Keratinocyte (primary cell): ENCODE results near the gene BRCA1. TPM values are rescaled to one million over a fixed set of nuclear protein-coding genes. Genes with fewer than 3 reads are reported as not detected.

ENCODE experiments used
- DNase-seq: peaks from one replicate; pipeline ENCODE4 v3.0.0-alpha.2; 2011; ENCODE audit warnings: low read depth, missing footprints, low spot score
- FAIRE-seq: peaks from 2 replicates; lab custom pipeline; 2011; peaks lifted over from hg19 to GRCh38; lab: Jason Lieb, UNC
- H2AFZ ChIP-seq: 2 replicates; pipeline ENCODE4 v1.6.0; 2012; ENCODE audit warnings: low read length, control low read depth, inconsistent platforms; ENCODE audit not compliant: control insufficient read depth
- H3K27ac ChIP-seq: 2 replicates; pipeline ENCODE4 v1.5.1; 2011; ENCODE audit warnings: low read length; ENCODE audit not compliant: control insufficient read depth, insufficient read depth
- H3K27me3 ChIP-seq: 3 replicates; pipeline ENCODE4 v1.6.0; 2011; ENCODE audit warnings: low read length; ENCODE audit not compliant: control insufficient read depth, insufficient read depth; ENCODE audit errors: extremely low read depth
- H3K36me3 ChIP-seq, 2 experiments: 2 replicates in 1 of 2; 3 replicates in 1 of 2; pipeline ENCODE4 v1.5.1; 2011; ENCODE audit warnings: low read length in 2 of 2, mild to moderate bottlenecking in 1 of 2; ENCODE audit not compliant: control insufficient read depth in 2 of 2, insufficient read depth in 2 of 2; ENCODE audit errors: extremely low read depth in 1 of 2
- H3K4me1 ChIP-seq: 3 replicates; pipeline ENCODE4 v1.5.1; 2011; ENCODE audit warnings: low read length; ENCODE audit not compliant: control insufficient read depth, insufficient read depth; ENCODE audit errors: extremely low read depth
- H3K4me2 ChIP-seq: 3 replicates; pipeline ENCODE4 v1.6.0; 2011; ENCODE audit warnings: low read depth, low read length; ENCODE audit not compliant: control insufficient read depth, insufficient read depth; ENCODE audit errors: extremely low read depth
- H3K4me3 ChIP-seq, 3 experiments: fragments of 200-600 bp in 1 of 3; sonication (generic) in 1 of 3; 2 replicates in 2 of 3; 3 replicates in 1 of 3; pipeline ENCODE4 v1.5.1; 2011 to 2016; ENCODE audit warnings: low read length in 3 of 3, mild to moderate bottlenecking in 3 of 3, control low read depth in 2 of 3, inconsistent platforms in 1 of 3, low read depth in 1 of 3, mixed read lengths in 1 of 3, mixed run types in 1 of 3, moderate library complexity in 1 of 3; ENCODE audit not compliant: control insufficient read depth in 2 of 3, insufficient read depth in 2 of 3; ENCODE audit errors: extremely low read depth in 1 of 3
- H3K79me2 ChIP-seq: 2 replicates; pipeline ENCODE4 v1.6.0; 2012; ENCODE audit warnings: low read length; ENCODE audit not compliant: control insufficient read depth, insufficient read depth
- H3K9ac ChIP-seq: 3 replicates; pipeline ENCODE4 v1.6.0; 2011; ENCODE audit warnings: low read length; ENCODE audit not compliant: control insufficient read depth, insufficient read depth; ENCODE audit errors: extremely low read depth
- H3K9me1 ChIP-seq: 3 replicates; pipeline ENCODE4 v1.6.0; 2011; ENCODE audit warnings: low read length; ENCODE audit not compliant: control insufficient read depth, insufficient read depth; ENCODE audit errors: extremely low read depth
- H3K9me3 ChIP-seq: 2 replicates; pipeline ENCODE4 v1.5.1; 2012; ENCODE audit warnings: low read depth, low read length; ENCODE audit not compliant: control insufficient read depth
- H4K20me1 ChIP-seq: 3 replicates; pipeline ENCODE4 v1.6.0; 2011; ENCODE audit warnings: low read length; ENCODE audit not compliant: control insufficient read depth, insufficient read depth; ENCODE audit errors: extremely low read depth
- EZH2 ChIP-seq: IDR thresholded peaks from one replicate; pipeline ENCODE4 v1.6.1; 2012; ENCODE audit warnings: inconsistent platforms, mild to moderate bottlenecking, low read length, moderate library complexity
- dilution Hi-C: fragments of 300-500 bp; cut with MboI; formaldehyde crosslinking; loops from one replicate; pipeline ENCODE4 v1.7.0; 2020; ENCODE audit warnings: low sequenced_read_pairs; ENCODE audit not compliant: extremely low pct_ligation_motif_present
- polyA plus RNA-seq, 5 experiments: library from polyadenylated mRNA; depleted of rRNA in 3 of 5; stranded (reverse) in 3 of 5; stranded (forward) in 1 of 5; unstranded in 1 of 5; fragments of >200 nt; gene quantifications; 1 replicate in 1 of 5; 2 replicates in 3 of 5; 3 replicates in 1 of 5; pipeline versions ENCODE4 v1.2.1 to v1.2.3, GENCODE V29; 2011 to 2012; ENCODE audit warnings: missing spikeins in 2 of 5, low read depth in 1 of 5, low replicate concordance in 1 of 5
- TF ChIP-seq, protein P1 (sequence below), 3 experiments: IDR thresholded peaks in 1 of 3; conservative IDR thresholded peaks in 1 of 3; optimal IDR thresholded peaks in 1 of 3; 2 replicates in 2 of 3; 3 replicates in 1 of 3; pipeline versions ENCODE3 to v1.5.1; 2011; ENCODE audit warnings: low read length in 3 of 3, mild to moderate bottlenecking in 3 of 3, moderate library complexity in 2 of 3, control low read depth in 1 of 3, inconsistent platforms in 1 of 3; ENCODE audit not compliant: insufficient read depth in 2 of 3; ENCODE audit errors: extremely low read depth in 1 of 3

The BRCA1 gene
- polyA plus RNA-seq, 1 donor (not counting 4 experiments of a cell fraction or from before 2014, with no cell fraction given): 17.2 TPM

DNA sequence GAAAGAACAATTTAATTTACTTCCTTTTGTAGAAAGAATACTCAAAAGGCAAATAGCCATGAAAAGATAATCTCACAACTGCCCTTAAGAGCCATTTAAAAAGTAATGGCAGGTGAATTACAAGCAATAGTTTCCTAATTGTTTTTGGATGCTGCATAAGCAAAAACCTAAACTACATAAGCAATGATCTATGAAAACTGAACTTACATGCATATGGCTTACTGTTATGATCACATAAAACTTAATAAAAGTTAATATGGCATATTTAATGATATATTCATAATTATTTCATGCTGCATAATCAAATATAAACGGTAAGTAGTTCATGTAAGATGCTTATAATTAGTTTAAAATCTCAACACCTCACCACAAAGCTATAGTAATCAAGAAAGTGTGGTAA, 18.6 kb downstream of the BRCA1 start:
- H3K36me3 ChIP-seq: peaks cover 0 to 4% of the 10 kb centered on the region in 2 experiments
- TF ChIP-seq EZH2: no peak
- TF ChIP-seq, protein P1, sequence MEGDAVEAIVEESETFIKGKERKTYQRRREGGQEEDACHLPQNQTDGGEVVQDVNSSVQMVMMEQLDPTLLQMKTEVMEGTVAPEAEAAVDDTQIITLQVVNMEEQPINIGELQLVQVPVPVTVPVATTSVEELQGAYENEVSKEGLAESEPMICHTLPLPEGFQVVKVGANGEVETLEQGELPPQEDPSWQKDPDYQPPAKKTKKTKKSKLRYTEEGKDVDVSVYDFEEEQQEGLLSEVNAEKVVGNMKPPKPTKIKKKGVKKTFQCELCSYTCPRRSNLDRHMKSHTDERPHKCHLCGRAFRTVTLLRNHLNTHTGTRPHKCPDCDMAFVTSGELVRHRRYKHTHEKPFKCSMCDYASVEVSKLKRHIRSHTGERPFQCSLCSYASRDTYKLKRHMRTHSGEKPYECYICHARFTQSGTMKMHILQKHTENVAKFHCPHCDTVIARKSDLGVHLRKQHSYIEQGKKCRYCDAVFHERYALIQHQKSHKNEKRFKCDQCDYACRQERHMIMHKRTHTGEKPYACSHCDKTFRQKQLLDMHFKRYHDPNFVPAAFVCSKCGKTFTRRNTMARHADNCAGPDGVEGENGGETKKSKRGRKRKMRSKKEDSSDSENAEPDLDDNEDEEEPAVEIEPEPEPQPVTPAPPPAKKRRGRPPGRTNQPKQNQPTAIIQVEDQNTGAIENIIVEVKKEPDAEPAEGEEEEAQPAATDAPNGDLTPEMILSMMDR (optimal IDR thresholded peaks at IDR 0.05 in 1 of 3, IDR thresholded peaks at IDR 0.05 in 1 of 3, conservative IDR thresholded peaks at IDR 0.05 in 1 of 3; ENCODE audit: extremely low read depth in 1 of 3, insufficient read depth in 2 of 3, low read length in 3 of 3): no peak
- no peak overlapping the region for H3K27ac ChIP-seq
- no peaks in the 10 kb centered on the region for H3K4me1 ChIP-seq
- no peaks in the 10 kb centered on the region for H3K79me2 ChIP-seq
- H3K9me3 ChIP-seq: no peaks in the 10 kb centered on the region
- no peak overlapping the region for H3K4me2 ChIP-seq
- DNase-seq (no peak), FAIRE-seq (no peak)
- H3K27me3 ChIP-seq: no peaks in the 10 kb centered on the region
- no peaks in the 10 kb centered on the region for H4K20me1 ChIP-seq
- H3K9me1 ChIP-seq: no peaks in the 10 kb centered on the region
- H3K9ac ChIP-seq: no peak overlapping the region
- no peak overlapping the region for H2AFZ ChIP-seq
- dilution Hi-C loops: no loop called here
- H3K4me3 ChIP-seq: no peak overlapping the region

- dilution Hi-C loops: no loop called here
- TF ChIP-seq EZH2: no peak
- TF ChIP-seq, protein P1 (optimal IDR thresholded peaks at IDR 0.05 in 1 of 3, IDR thresholded peaks at IDR 0.05 in 1 of 3, conservative IDR thresholded peaks at IDR 0.05 in 1 of 3; ENCODE audit: extremely low read depth in 1 of 3, insufficient read depth in 2 of 3, low read length in 3 of 3): no peak
- no peak for FAIRE-seq
These were observed 20.0 kb downstream of the BRCA1 start for GRCh38 chr17:43105146-43105545.

More at GRCh38 chr17:43105146-43105545, 20.0 kb downstream of the BRCA1 start:
- Histone ChIP-seq H3K79me2 (no peaks in the 10 kb centered on the region), H3K4me3 (no peak overlapping the region), H3K27me3 (no peaks in the 10 kb centered on the region), H4K20me1 (no peaks in the 10 kb centered on the region), H3K9me1 (no peaks in the 10 kb centered on the region), H3K27ac (no peak overlapping the region), H3K9ac (no peak overlapping the region), H3K36me3 (peaks cover 0 to 4% of the 10 kb centered on the region in 2 experiments), H2AFZ (no peak overlapping the region), H3K4me1 (no peaks in the 10 kb centered on the region), H3K9me3 (no peaks in the 10 kb centered on the region), H3K4me2 (no peak overlapping the region)
- no peak for DNase-seq
